Calu3 (cell line): ENCODE results near the gene EEF1AKMT1. TPM values are rescaled to one million over a fixed set of nuclear protein-coding genes. Genes with fewer than 3 reads are reported as not detected.

Experiments used
- BruUV-seq: library from RNA; stranded (reverse); fragments of 400-500 nt; replicated peaks from 2 replicates; lab custom pipeline; 2021; lab: Mats Ljungman, UMichigan
- CTCF ChIA-PET: fragments of 300-600 bp; sonication (Branson Sonifier 250); formaldehyde crosslinking; loops from one replicate; lab custom pipeline; 2022; ENCODE audit warnings: antibody characterized with exemption; lab: Charles Lee
- DNase-seq: peaks from one replicate; pipeline ENCODE4 v3.0.0; 2022
- H3K27ac Mint-ChIP-seq: one replicate; pipeline ENCODE4 v1.8.0; 2022; ENCODE audit warnings: mixed read lengths; ENCODE audit not compliant: unreplicated experiment
- H3K27me3 Mint-ChIP-seq: one replicate; pipeline ENCODE4 v1.8.0; 2022; ENCODE audit warnings: mixed read lengths; ENCODE audit not compliant: unreplicated experiment
- H3K36me3 Mint-ChIP-seq: one replicate; pipeline ENCODE4 v1.8.0; 2022; ENCODE audit warnings: mild to moderate bottlenecking, moderate library complexity, mixed read lengths; ENCODE audit not compliant: insufficient read depth, unreplicated experiment
- H3K4me1 Mint-ChIP-seq: one replicate; pipeline ENCODE4 v1.8.0; 2022; ENCODE audit warnings: mild to moderate bottlenecking, low read depth, mixed read lengths; ENCODE audit not compliant: unreplicated experiment
- H3K4me3 Mint-ChIP-seq: one replicate; pipeline ENCODE4 v1.8.0; 2022; ENCODE audit warnings: mild to moderate bottlenecking, low read depth, moderate library complexity, mixed read lengths; ENCODE audit not compliant: unreplicated experiment
- H3K9me3 Mint-ChIP-seq: one replicate; pipeline ENCODE4 v1.8.0; 2022; ENCODE audit warnings: low read depth, mixed read lengths; ENCODE audit not compliant: unreplicated experiment
- intact Hi-C: fragments of 100-400 bp; cut with micrococcal nuclease; formaldehyde crosslinking; loops from one replicate; pipeline ENCODE4 v1.10.0; 2022; ENCODE audit not compliant: unreplicated experiment
- total RNA-seq: library from RNA; stranded (reverse); gene quantifications from 2 replicates; pipeline ENCODE4 v1.2.3, GENCODE V29; 2022
- TF ChIP-seq, protein P1 (sequence below): fragments of 200-600 bp; IDR thresholded peaks from one replicate; pipeline ENCODE4 v1.8.0; 2022; ENCODE audit warnings: antibody characterized with exemption; ENCODE audit not compliant: unreplicated experiment

Gene EEF1AKMT1
- total RNA-seq, 1 experiment from 2014 or later = 6.0 TPM

DNA sequence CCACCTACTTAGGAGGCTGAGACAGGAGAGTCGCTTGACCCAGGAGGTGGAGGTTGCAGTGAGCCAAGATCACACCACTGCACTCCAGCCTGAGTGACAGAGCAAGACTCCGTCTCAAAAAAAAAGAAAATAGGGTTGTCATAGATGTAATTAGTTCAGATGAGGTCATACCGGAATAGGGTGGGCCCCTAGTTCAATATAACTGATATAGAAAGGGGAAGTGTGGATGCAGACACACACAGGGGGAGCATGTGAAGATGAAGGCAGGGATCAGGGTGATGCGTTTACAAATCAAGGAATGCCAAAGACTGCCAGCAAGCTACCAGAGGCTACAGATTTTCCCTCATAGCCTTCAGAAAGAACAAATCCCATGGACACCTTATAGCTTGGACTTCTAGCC, 24.3 kb upstream of the EEF1AKMT1 start:
- no peaks in the 10 kb centered on the region for H3K4me1 Mint-ChIP-seq
- no peaks in the 10 kb centered on the region for H3K9me3 Mint-ChIP-seq
- H3K36me3 Mint-ChIP-seq = no peaks in the 10 kb centered on the region
- H3K27me3 Mint-ChIP-seq = no peaks in the 10 kb centered on the region
- no TSS peak for BruUV-seq
- TF ChIP-seq, protein P1, sequence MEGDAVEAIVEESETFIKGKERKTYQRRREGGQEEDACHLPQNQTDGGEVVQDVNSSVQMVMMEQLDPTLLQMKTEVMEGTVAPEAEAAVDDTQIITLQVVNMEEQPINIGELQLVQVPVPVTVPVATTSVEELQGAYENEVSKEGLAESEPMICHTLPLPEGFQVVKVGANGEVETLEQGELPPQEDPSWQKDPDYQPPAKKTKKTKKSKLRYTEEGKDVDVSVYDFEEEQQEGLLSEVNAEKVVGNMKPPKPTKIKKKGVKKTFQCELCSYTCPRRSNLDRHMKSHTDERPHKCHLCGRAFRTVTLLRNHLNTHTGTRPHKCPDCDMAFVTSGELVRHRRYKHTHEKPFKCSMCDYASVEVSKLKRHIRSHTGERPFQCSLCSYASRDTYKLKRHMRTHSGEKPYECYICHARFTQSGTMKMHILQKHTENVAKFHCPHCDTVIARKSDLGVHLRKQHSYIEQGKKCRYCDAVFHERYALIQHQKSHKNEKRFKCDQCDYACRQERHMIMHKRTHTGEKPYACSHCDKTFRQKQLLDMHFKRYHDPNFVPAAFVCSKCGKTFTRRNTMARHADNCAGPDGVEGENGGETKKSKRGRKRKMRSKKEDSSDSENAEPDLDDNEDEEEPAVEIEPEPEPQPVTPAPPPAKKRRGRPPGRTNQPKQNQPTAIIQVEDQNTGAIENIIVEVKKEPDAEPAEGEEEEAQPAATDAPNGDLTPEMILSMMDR = no peak
- intact Hi-C loops = no loop called here
- CTCF ChIA-PET = no interaction called here
- DNase-seq = no peak
- no peak overlapping the region for H3K27ac Mint-ChIP-seq
- H3K4me3 Mint-ChIP-seq = no peak overlapping the region

DNA sequence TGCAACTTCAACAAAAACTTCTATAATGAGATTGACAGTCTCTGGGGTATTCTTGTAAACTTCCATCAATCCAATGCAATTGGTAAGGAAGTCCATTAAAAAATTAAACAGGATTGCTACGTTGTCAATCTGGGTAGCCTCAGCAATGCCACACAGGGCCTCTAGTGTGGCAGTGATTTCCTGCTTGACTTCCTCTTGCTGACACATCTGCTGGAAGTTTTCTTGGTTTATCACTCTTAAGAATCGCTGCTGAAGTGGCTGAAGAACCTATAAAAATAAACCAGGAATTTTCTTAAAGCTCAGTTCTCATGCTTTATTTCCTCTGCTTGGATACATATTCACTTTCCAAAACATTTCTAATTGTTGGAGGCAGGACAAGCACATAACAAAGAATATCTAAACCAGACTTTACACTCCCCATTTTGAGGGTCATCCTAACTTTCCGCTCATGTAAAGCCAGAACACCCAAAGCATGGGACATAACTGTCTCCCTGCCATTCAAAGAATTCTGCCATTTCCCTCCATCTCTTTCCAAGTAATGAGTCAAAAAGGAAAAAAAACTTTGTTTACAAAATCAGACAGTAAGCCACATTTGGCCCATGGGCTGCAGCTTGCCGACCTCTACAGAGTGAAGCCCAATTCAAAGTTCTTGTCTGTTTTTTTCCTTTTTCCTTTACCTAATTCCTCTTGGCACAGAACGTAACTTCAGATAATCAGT, 23.2 kb upstream of the EEF1AKMT1 start:
- H3K9me3 Mint-ChIP-seq = no peaks in the 10 kb centered on the region
- H3K27me3 Mint-ChIP-seq = no peaks in the 10 kb centered on the region
- CTCF ChIA-PET = no interaction called here
- no TSS peak for BruUV-seq
- H3K4me1 Mint-ChIP-seq = no peaks in the 10 kb centered on the region
- no peak for DNase-seq
- intact Hi-C loops = no loop called here
- no peak overlapping the region for H3K4me3 Mint-ChIP-seq
- H3K27ac Mint-ChIP-seq = no peak overlapping the region
- TF ChIP-seq, protein P1 = no peak
- H3K36me3 Mint-ChIP-seq = no peaks in the 10 kb centered on the region

DNA sequence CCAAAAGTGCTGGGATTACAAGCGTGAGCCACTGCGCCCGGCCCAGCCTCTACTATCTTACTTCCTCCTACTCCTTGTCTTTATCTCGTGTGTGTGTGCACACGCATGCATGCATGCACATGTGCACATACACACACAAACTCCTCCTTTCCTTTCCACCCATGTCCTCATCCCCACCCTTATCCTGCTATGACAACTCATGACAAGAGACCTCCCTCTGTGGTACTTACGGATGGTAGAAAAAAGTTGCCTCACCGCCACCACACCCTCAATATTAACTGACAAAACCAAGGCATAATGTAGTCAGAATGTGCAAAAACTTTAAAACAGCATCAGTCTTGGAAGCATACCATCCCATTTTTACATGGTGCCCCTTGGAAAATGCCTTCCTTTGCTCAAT, 15.9 kb upstream of the EEF1AKMT1 start:
- no TSS peak for BruUV-seq
- DNase-seq = no peak
- CTCF ChIA-PET = no interaction called here
- no peak overlapping the region for H3K27ac Mint-ChIP-seq
- H3K27me3 Mint-ChIP-seq = no peaks in the 10 kb centered on the region
- H3K36me3 Mint-ChIP-seq = peaks cover 7% of the 10 kb centered on the region
- peaks cover 9% of the 10 kb centered on the region for H3K4me1 Mint-ChIP-seq
- TF ChIP-seq, protein P1 = no peak
- H3K4me3 Mint-ChIP-seq = no peak overlapping the region
- H3K9me3 Mint-ChIP-seq = no peaks in the 10 kb centered on the region
- intact Hi-C loops = no loop called here

DNA sequence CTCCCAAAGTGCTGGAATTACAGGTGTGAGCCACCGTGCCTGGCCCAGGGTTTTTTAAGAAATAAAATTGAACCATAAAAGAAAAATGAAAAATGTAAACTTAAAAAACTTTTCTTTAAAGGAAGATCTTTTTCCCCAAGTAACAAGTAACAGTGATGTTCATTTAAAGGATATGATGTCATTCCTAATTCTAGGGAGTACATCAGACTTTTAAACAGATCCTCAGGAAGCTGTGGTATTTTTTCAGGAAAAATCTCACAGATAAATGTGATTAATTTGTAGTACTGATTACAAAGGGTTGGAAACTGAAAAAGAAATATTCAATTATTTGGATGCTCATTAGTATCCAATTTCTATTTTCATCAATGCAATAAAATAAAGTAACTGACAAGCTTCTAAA, 14.6 kb upstream of the EEF1AKMT1 start:
- intact Hi-C loops = no loop called here
- peaks cover 9% of the 10 kb centered on the region for H3K4me1 Mint-ChIP-seq
- TF ChIP-seq, protein P1 = no peak
- no peak for DNase-seq
- H3K36me3 Mint-ChIP-seq = peaks cover 7% of the 10 kb centered on the region
- CTCF ChIA-PET = no interaction called here
- no peaks in the 10 kb centered on the region for H3K27me3 Mint-ChIP-seq
- no peaks in the 10 kb centered on the region for H3K9me3 Mint-ChIP-seq
- BruUV-seq = no TSS peak
- no peak overlapping the region for H3K4me3 Mint-ChIP-seq
- H3K27ac Mint-ChIP-seq = no peak overlapping the region
